ENCODE data around the gene SMPD4.
"Not testable (repeated sequence)": the region's sequence is repeated elsewhere in the genome, so short reads cannot be mapped to it uniquely, and the experiment has no call there.

Gene SMPD4

GRCh38 chr2:130220505-130220904 is 39.1 kb upstream of the SMPD4 start:
- not testable (repeated sequence) for H3K4me3 ChIP-seq (ENCODE audit: low read depth, low read length, poor library complexity, severe bottlenecking); H3K4me2 ChIP-seq (ENCODE audit: low read length); H2AFZ ChIP-seq (ENCODE audit: low read length); H3K27ac ChIP-seq (ENCODE audit: low read depth, low read length, poor library complexity, severe bottlenecking); H3K27me3 ChIP-seq (ENCODE audit: insufficient read depth, low read length); H3K4me1 ChIP-seq (ENCODE audit: insufficient read depth, low read length, severe bottlenecking); H3K9me3 ChIP-seq (ENCODE audit: low read length); H3K9me2 ChIP-seq (ENCODE audit: low read depth, low read length); H3K36me3 ChIP-seq (ENCODE audit: insufficient read depth, low read length); H4K20me1 ChIP-seq (ENCODE audit: insufficient read depth, low read length); H3K9ac ChIP-seq (ENCODE audit: low read length); H3F3A ChIP-seq (ENCODE audit: insufficient read depth, low read length); H3K79me2 ChIP-seq (ENCODE audit: insufficient read depth, low read length)

- not testable (repeated sequence) for H3K4me2 ChIP-seq (ENCODE audit: low read length); H3K9ac ChIP-seq (ENCODE audit: low read length); H3K9me2 ChIP-seq (ENCODE audit: low read depth, low read length); H4K20me1 ChIP-seq (ENCODE audit: insufficient read depth, low read length); H3F3A ChIP-seq (ENCODE audit: insufficient read depth, low read length); H3K4me1 ChIP-seq (ENCODE audit: insufficient read depth, low read length, severe bottlenecking); H3K9me3 ChIP-seq (ENCODE audit: low read length); H3K27me3 ChIP-seq (ENCODE audit: insufficient read depth, low read length); H3K36me3 ChIP-seq (ENCODE audit: insufficient read depth, low read length); H3K79me2 ChIP-seq (ENCODE audit: insufficient read depth, low read length); H3K27ac ChIP-seq (ENCODE audit: low read depth, low read length, poor library complexity, severe bottlenecking); H3K4me3 ChIP-seq (ENCODE audit: low read depth, low read length, poor library complexity, severe bottlenecking); H2AFZ ChIP-seq (ENCODE audit: low read length)
Measured at GRCh38 chr2:130219147-130219546, 37.7 kb upstream of the SMPD4 start.

GRCh38 chr2:130207051-130207450 is 25.6 kb upstream of the SMPD4 start:
- not testable (repeated sequence) for H2AFZ ChIP-seq (ENCODE audit: low read length); H3K9me3 ChIP-seq (ENCODE audit: low read length); H3K9me2 ChIP-seq (ENCODE audit: low read depth, low read length); H4K20me1 ChIP-seq (ENCODE audit: insufficient read depth, low read length); H3K4me2 ChIP-seq (ENCODE audit: low read length); H3K4me1 ChIP-seq (ENCODE audit: insufficient read depth, low read length, severe bottlenecking); H3K79me2 ChIP-seq (ENCODE audit: insufficient read depth, low read length); H3K9ac ChIP-seq (ENCODE audit: low read length); H3K4me3 ChIP-seq (ENCODE audit: low read depth, low read length, poor library complexity, severe bottlenecking); H3K27me3 ChIP-seq (ENCODE audit: insufficient read depth, low read length); H3K36me3 ChIP-seq (ENCODE audit: insufficient read depth, low read length); H3K27ac ChIP-seq (ENCODE audit: low read depth, low read length, poor library complexity, severe bottlenecking); H3F3A ChIP-seq (ENCODE audit: insufficient read depth, low read length)

- H4K20me1 ChIP-seq (ENCODE audit: insufficient read depth, low read length); H3K36me3 ChIP-seq (ENCODE audit: insufficient read depth, low read length); H2AFZ ChIP-seq (ENCODE audit: low read length); H3K4me1 ChIP-seq (ENCODE audit: insufficient read depth, low read length, severe bottlenecking); H3K9me3 ChIP-seq (ENCODE audit: low read length); H3K9ac ChIP-seq (ENCODE audit: low read length); H3F3A ChIP-seq (ENCODE audit: insufficient read depth, low read length); H3K27me3 ChIP-seq (ENCODE audit: insufficient read depth, low read length); H3K4me2 ChIP-seq (ENCODE audit: low read length); H3K4me3 ChIP-seq (ENCODE audit: low read depth, low read length, poor library complexity, severe bottlenecking); H3K79me2 ChIP-seq (ENCODE audit: insufficient read depth, low read length); H3K27ac ChIP-seq (ENCODE audit: low read depth, low read length, poor library complexity, severe bottlenecking); H3K9me2 ChIP-seq (ENCODE audit: low read depth, low read length): not testable (repeated sequence)
Measured at GRCh38 chr2:130203150-130203549, 21.7 kb upstream of the SMPD4 start.

GRCh38 chr2:130202518-130202917 is 21.1 kb upstream of the SMPD4 start:
- not testable (repeated sequence) for H3K27me3 ChIP-seq (ENCODE audit: insufficient read depth, low read length); H2AFZ ChIP-seq (ENCODE audit: low read length); H3K27ac ChIP-seq (ENCODE audit: low read depth, low read length, poor library complexity, severe bottlenecking); H3K9me2 ChIP-seq (ENCODE audit: low read depth, low read length); H3F3A ChIP-seq (ENCODE audit: insufficient read depth, low read length); H3K9me3 ChIP-seq (ENCODE audit: low read length); H3K36me3 ChIP-seq (ENCODE audit: insufficient read depth, low read length); H3K9ac ChIP-seq (ENCODE audit: low read length); H4K20me1 ChIP-seq (ENCODE audit: insufficient read depth, low read length); H3K4me3 ChIP-seq (ENCODE audit: low read depth, low read length, poor library complexity, severe bottlenecking); H3K79me2 ChIP-seq (ENCODE audit: insufficient read depth, low read length); H3K4me2 ChIP-seq (ENCODE audit: low read length); H3K4me1 ChIP-seq (ENCODE audit: insufficient read depth, low read length, severe bottlenecking)

DNA sequence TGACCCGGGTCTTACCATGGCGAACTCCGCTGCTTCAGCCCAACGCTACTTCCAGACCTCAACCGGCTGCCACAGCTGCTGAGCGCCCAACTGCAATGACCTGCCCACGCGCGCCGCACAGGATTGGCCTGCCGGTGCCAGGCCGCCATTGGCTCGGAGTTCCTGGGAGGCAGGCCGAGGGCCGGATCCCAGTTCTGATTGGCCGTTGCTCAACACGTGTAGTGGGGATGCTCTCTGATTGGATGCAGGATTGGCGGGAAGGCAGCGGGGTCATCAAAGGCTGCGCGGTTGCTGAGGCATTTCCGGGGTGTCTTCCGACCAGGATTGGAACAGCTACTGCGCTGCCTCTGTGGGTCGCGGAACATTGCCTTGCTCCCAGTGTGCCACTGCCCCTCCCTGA is 16.9 kb upstream of the SMPD4 start, which contains the start of gene TUBA3E:
Gene TUBA3E (minus strand): TSS at position 97 of the 400 bp plus-strand sequence. CDS start 79 bp downstream, at position 18.
- H3K9ac ChIP-seq (ENCODE audit: low read length) = no peak within 1 kb of the TSS
- H3K4me3 ChIP-seq (ENCODE audit: low read depth, low read length, poor library complexity, severe bottlenecking) = no peak within 1 kb of the TSS
- TF ChIP-seq CTCF (IDR thresholded peaks at IDR 0.05; ENCODE audit: low read length) (no peak), EZH2 (IDR thresholded peaks at IDR 0.05; ENCODE audit: borderline replicate concordance, low read length) (no peak)
- no peaks in the 10 kb centered on the region for H3K27me3 ChIP-seq (ENCODE audit: insufficient read depth, low read length)
- no peaks in the 10 kb centered on the region for H3F3A ChIP-seq (ENCODE audit: insufficient read depth, low read length)
- H2AFZ ChIP-seq (ENCODE audit: low read length) = no peak within 1 kb of the TSS
- H3K9me2 ChIP-seq (ENCODE audit: low read depth, low read length) = no peaks in the 10 kb centered on the region
- no peaks in the 10 kb centered on the region for H3K9me3 ChIP-seq (ENCODE audit: low read length)
- no peaks in the 10 kb centered on the region for H3K36me3 ChIP-seq (ENCODE audit: insufficient read depth, low read length)
- no peak within 1 kb of the TSS for H3K4me2 ChIP-seq (ENCODE audit: low read length)
- H3K4me1 ChIP-seq (ENCODE audit: insufficient read depth, low read length, severe bottlenecking) = no peaks in the 10 kb centered on the region
- no peak within 1 kb of the TSS for H3K27ac ChIP-seq (ENCODE audit: low read depth, low read length, poor library complexity, severe bottlenecking)
- H3K79me2 ChIP-seq (ENCODE audit: insufficient read depth, low read length) = no peaks in the 10 kb centered on the region
- no peaks in the 10 kb centered on the region for H4K20me1 ChIP-seq (ENCODE audit: insufficient read depth, low read length)

- H3K9ac ChIP-seq (ENCODE audit: low read length); H3K9me2 ChIP-seq (ENCODE audit: low read depth, low read length); H3K4me2 ChIP-seq (ENCODE audit: low read length); H3K27ac ChIP-seq (ENCODE audit: low read depth, low read length, poor library complexity, severe bottlenecking); H3K4me1 ChIP-seq (ENCODE audit: insufficient read depth, low read length, severe bottlenecking); H3F3A ChIP-seq (ENCODE audit: insufficient read depth, low read length); H3K4me3 ChIP-seq (ENCODE audit: low read depth, low read length, poor library complexity, severe bottlenecking); H2AFZ ChIP-seq (ENCODE audit: low read length); H4K20me1 ChIP-seq (ENCODE audit: insufficient read depth, low read length); H3K27me3 ChIP-seq (ENCODE audit: insufficient read depth, low read length); H3K79me2 ChIP-seq (ENCODE audit: insufficient read depth, low read length); H3K9me3 ChIP-seq (ENCODE audit: low read length); H3K36me3 ChIP-seq (ENCODE audit: insufficient read depth, low read length): not testable (repeated sequence)
Measured at GRCh38 chr2:130196052-130196451, 14.7 kb upstream of the SMPD4 start.
